ENCODE data around the gene ARID5A.

GRCh38 chr2:96509847-96510230 lies 26.7 kb upstream of the ARID5A start:
- TF ChIP-seq POLR2A (IDR thresholded peaks at IDR 0.05) (no peak), CTCF (IDR thresholded peaks at IDR 0.05) (no peak), POLR2AphosphoS5 (IDR thresholded peaks at IDR 0.05) (no peak)
